HepG2 (cell line): ENCODE results near the gene MYRFL. TPM values are rescaled to one million over a fixed set of nuclear protein-coding genes. Genes with fewer than 3 reads are reported as not detected.

Experiments used
- ATAC-seq: fragments of 200-7000 bp; cut with Tn5 transposase; 3 replicates; pipeline ENCODE4 v1.9.1; 2020; ENCODE audit warnings: mild to moderate bottlenecking, moderate library complexity
- BruUV-seq: library from RNA; stranded (reverse); fragments of 400-500 nt; replicated peaks from 2 replicates; lab custom pipeline; 2021; lab: Mats Ljungman, UMichigan
- CTCF ChIA-PET: fragments of 300-600 bp; formaldehyde crosslinking; extraction: SDS; loops from one replicate; lab custom pipeline; 2021; ENCODE audit warnings: low total read pairs, inconsistent platforms, low intra/inter-chr PET ratio; lab: Yijun Ruan, JAX
- POLR2A ChIA-PET: fragments of 350-600 bp; sonication (Branson Sonifier 250); formaldehyde crosslinking; loops from one replicate; lab custom pipeline; 2020; ENCODE audit warnings: antibody characterized with exemption, inconsistent platforms; lab: Yijun Ruan, JAX
- DNase-seq: peaks from one replicate; pipeline ENCODE4 v3.0.0-alpha.2; 2015; ENCODE audit warnings: low spot score
- FAIRE-seq: peaks from 3 replicates; lab custom pipeline; 2011; peaks lifted over from hg19 to GRCh38; lab: Jason Lieb, UNC
- H2AFZ ChIP-seq: one replicate; pipeline ENCODE4 v1.6.1; 2011; ENCODE audit warnings: low read length, inconsistent platforms
- H3K27ac ChIP-seq: fragments of 300-600 bp; 3 replicates; pipeline ENCODE4 v1.8.0; 2011; ENCODE audit warnings: mixed run types, mild to moderate bottlenecking, mixed read lengths, low read length, inconsistent platforms; ENCODE audit not compliant: insufficient read depth; ENCODE audit errors: extremely low read length
- H3K27me3 ChIP-seq, 2 experiments: fragments of 200-600 bp in 1 of 2; 2 replicates in 1 of 2; 3 replicates in 1 of 2; pipeline versions ENCODE4 v1.6.0 to v1.8.0; 2011; ENCODE audit warnings: low read length in 2 of 2, mild to moderate bottlenecking in 2 of 2, moderate library complexity in 2 of 2, inconsistent platforms in 1 of 2; ENCODE audit not compliant: insufficient read depth in 2 of 2, control insufficient read depth in 1 of 2
- H3K36me3 ChIP-seq, 2 experiments: fragments of 200-600 bp in 1 of 2; replicated peaks in 1 of 2; 2 replicates in 1 of 2; 3 replicates in 1 of 2; pipeline versions ENCODE4 v1.5.1 to v1.8.0; 2011; ENCODE audit warnings: low read length in 2 of 2, inconsistent platforms in 1 of 2; ENCODE audit not compliant: insufficient read depth in 2 of 2, control insufficient read depth in 1 of 2
- H3K4me1 ChIP-seq: 2 replicates; pipeline ENCODE4 v1.5.1; 2012; ENCODE audit warnings: low read length, inconsistent platforms; ENCODE audit not compliant: insufficient read depth
- H3K4me2 ChIP-seq: 2 replicates; pipeline ENCODE4 v1.6.0; 2011; ENCODE audit warnings: low read depth, low read length, inconsistent platforms
- H3K4me3 ChIP-seq, 3 experiments: fragments of 200-600 bp in 1 of 3; sonication (generic), shearing (Covaris generic) in 1 of 3; replicated peaks in 1 of 3; 2 replicates each; pipeline ENCODE4 v1.5.1; 2011 to 2016; ENCODE audit warnings: low read length in 3 of 3, inconsistent platforms in 2 of 3, low read depth in 2 of 3, mild to moderate bottlenecking in 2 of 3, control low read depth in 1 of 3, mixed read lengths in 1 of 3; ENCODE audit not compliant: insufficient read depth in 1 of 3
- H3K79me2 ChIP-seq: one replicate; pipeline ENCODE4 v1.6.1; 2011; ENCODE audit warnings: low read length, inconsistent platforms; ENCODE audit not compliant: insufficient read depth
- H3K9ac ChIP-seq: 2 replicates; pipeline ENCODE4 v1.6.0; 2011; ENCODE audit warnings: mild to moderate bottlenecking, low read depth, low read length, inconsistent platforms; ENCODE audit not compliant: insufficient read depth
- H3K9me3 ChIP-seq: 2 replicates; pipeline ENCODE4 v1.5.1; 2012; ENCODE audit warnings: mild to moderate bottlenecking, low read length
- H4K20me1 ChIP-seq: 2 replicates; pipeline ENCODE4 v1.6.0; 2011; ENCODE audit warnings: inconsistent platforms, mild to moderate bottlenecking, low read length, moderate library complexity; ENCODE audit not compliant: insufficient read depth
- CHD2 ChIP-seq: IDR thresholded peaks from 2 replicates; pipeline ENCODE4 v1.6.1; 2011; ENCODE audit warnings: low read depth, low read length, improper control_type of control experiment
- CTCF ChIP-seq: sonication (generic); formaldehyde crosslinking; IDR thresholded peaks from 2 replicates; pipeline ENCODE4 v1.5.0; 2020; ENCODE audit warnings: mild to moderate bottlenecking, missing genetic modification reagents, moderate library complexity
- MED13 ChIP-seq: sonication (generic); formaldehyde crosslinking; IDR thresholded peaks from 2 replicates; pipeline ENCODE4 v1.5.0; 2020; ENCODE audit warnings: missing genetic modification reagents
- MEIS2 ChIP-seq: sonication (generic); formaldehyde crosslinking; IDR thresholded peaks from 2 replicates; pipeline ENCODE4 v1.9.0; 2021; ENCODE audit warnings: mild to moderate bottlenecking, missing genetic modification reagents
- NFYC ChIP-seq: IDR thresholded peaks from 2 replicates; pipeline ENCODE4 v1.6.1; 2016; ENCODE audit warnings: missing genetic modification reagents, missing compliant biosample characterization
- NRL ChIP-seq: sonication (generic); formaldehyde crosslinking; IDR thresholded peaks from 2 replicates; pipeline ENCODE4 v1.5.0; 2020; ENCODE audit warnings: missing genetic modification reagents, mild to moderate bottlenecking, moderate library complexity, borderline replicate concordance
- RAD21 ChIP-seq: fragments of 450-650 bp; formaldehyde crosslinking; IDR thresholded peaks from 2 replicates; pipeline ENCODE4 v1.5.0; 2020; ENCODE audit warnings: mild to moderate bottlenecking
- SMC3 ChIP-seq: IDR thresholded peaks from 2 replicates; pipeline ENCODE4 v1.6.1; 2011; ENCODE audit warnings: low read length, improper control_type of control experiment
- SP4 ChIP-seq: sonication (generic); formaldehyde crosslinking; IDR thresholded peaks from 2 replicates; pipeline ENCODE4 v1.8.1; 2023; ENCODE audit warnings: mild to moderate bottlenecking, missing genetic modification reagents
- STAG1 ChIP-seq: sonication (generic); formaldehyde crosslinking; IDR thresholded peaks from 2 replicates; pipeline ENCODE4 v1.4.0; 2020; ENCODE audit warnings: missing genetic modification reagents
- SUZ12 ChIP-seq: fragments of 150-350 bp; IDR thresholded peaks from 2 replicates; pipeline ENCODE4 v1.6.1; 2014; ENCODE audit warnings: low read depth, low read length
- TAF15 ChIP-seq: fragments of 200-400 bp; formaldehyde crosslinking; IDR thresholded peaks from one replicate; pipeline ENCODE4 v1.6.1; 2018; ENCODE audit warnings: mild to moderate bottlenecking, low read depth, low read length; ENCODE audit not compliant: poor library complexity, severe bottlenecking
- ZBTB3 ChIP-seq: sonication (generic); formaldehyde crosslinking; IDR thresholded peaks from 2 replicates; pipeline ENCODE4 v1.4.0; 2020; ENCODE audit warnings: low read depth, mild to moderate bottlenecking, moderate library complexity, missing genetic modification reagents, borderline replicate concordance
- ZNF235 ChIP-seq: sonication (generic); formaldehyde crosslinking; IDR thresholded peaks from 2 replicates; pipeline ENCODE4 v1.8.1; 2023; ENCODE audit warnings: mild to moderate bottlenecking, missing genetic modification reagents, borderline replicate concordance
- ZNF598 ChIP-seq: sonication (generic); formaldehyde crosslinking; IDR thresholded peaks from 2 replicates; pipeline ENCODE4 v1.5.1; 2020; ENCODE audit warnings: mild to moderate bottlenecking, missing genetic modification reagents, borderline replicate concordance
- ZNF678 ChIP-seq: sonication (generic); formaldehyde crosslinking; IDR thresholded peaks from 2 replicates; pipeline ENCODE4 v1.4.0; 2020; ENCODE audit warnings: mild to moderate bottlenecking, missing genetic modification reagents
- ZSCAN29 ChIP-seq: sonication (generic); formaldehyde crosslinking; conservative IDR thresholded peaks from 2 replicates; pipeline ENCODE4 v1.4.0; 2020; ENCODE audit warnings: mild to moderate bottlenecking, missing genetic modification reagents
- WGBS: methylation state at CpG from one replicate; pipeline ENCODE4 v1.1.6; 2017; ENCODE audit warnings: low lambda C conversion rate; 5-methylcytosine and 5-hydroxymethylcytosine counted together
- in situ Hi-C: cut with HindIII; loops from 2 replicates; pipeline ENCODE4 v1.10.0; 2017; ENCODE audit warnings: low pct_unique_long_range_greater_than_20kb; ENCODE audit not compliant: extremely low pct_ligation_motif_present
- intact Hi-C: fragments of 100-400 bp; cut with micrococcal nuclease; formaldehyde crosslinking; loops from one replicate; pipeline ENCODE4 v1.10.0; 2022; ENCODE audit not compliant: unreplicated experiment
- polyA plus RNA-seq, 8 experiments: library from polyadenylated mRNA; depleted of rRNA in 3 of 8; stranded (reverse) in 7 of 8; unstranded in 1 of 8; fragments of >200 nt; fragmentation: Illumina TruSeq in 4 of 8; extraction: Trizol in 4 of 8; gene quantifications; 2 replicates each; pipeline versions ENCODE4 v1.2.1 to v1.2.3, GENCODE V29; 2011 to 2016; ENCODE audit warnings: low read depth in 4 of 8, missing spikeins in 1 of 8, mixed read lengths in 1 of 8; ENCODE audit not compliant: insufficient read depth in 1 of 8
- total RNA-seq, 5 experiments: library from RNA; depleted of rRNA; stranded (reverse); fragments of >200 nt; fragmentation: Illumina TruSeq; extraction: Trizol; gene quantifications; 2 replicates each; pipeline ENCODE4 v1.2.3, GENCODE V29; 2016; ENCODE audit warnings: low read depth in 1 of 5

MYRFL gene
- total and polyA plus RNA-seq, 2 of the 13 experiments (the other 11 are each of a cell fraction or from before 2014, with no cell fraction given), result 0.09 to 0.11 TPM

- Histone ChIP-seq H3K9me3 (no peaks in the 10 kb centered on the region), H3K4me3 (no peak overlapping the region), H2AFZ (no peak overlapping the region), H3K27ac (no peak overlapping the region), H4K20me1 (no peaks in the 10 kb centered on the region), H3K36me3 (no peaks in the 10 kb centered on the region), H3K79me2 (no peaks in the 10 kb centered on the region), H3K9ac (no peak overlapping the region), H3K27me3 (peaks cover 0 to 13% of the 10 kb centered on the region in 2 experiments; a peak in 2 of 5 replicates), H3K4me2 (no peak overlapping the region), H3K4me1 (no peaks in the 10 kb centered on the region)
- intact Hi-C loops (loop anchor here (1.0 to 2.0 kb wide), 2 partner anchors 698 to 852 kb away; no protein-coding TSS in a partner anchor), in situ Hi-C loops (loop anchor here (5.0 to 25.0 kb wide), 2 partner anchors 483 to 848 kb away; partner anchors contain the start of gene KCNMB4)
- no TSS peak for BruUV-seq
- 27% methylated on average over 23 of the region's 23 CpGs for WGBS
- DNase-seq (peak; percentile 51), ATAC-seq (peak; percentile 97), FAIRE-seq (peak; percentile 68)
- POLR2A ChIA-PET, result no interaction called here
- TF ChIP-seq SP4 (CRISPR knock-in tag) (0 out of 2 replicates have a peak, but pooled peaks have one; percentile 21), CHD2 (peak; percentile 40; the same call in 1 of the 2 replicates), SUZ12 (0 out of 2 replicates have a peak, but pooled peaks have one; percentile 4), NFYC (no peak), ZNF678 (CRISPR knock-in tag) (no peak), ZBTB3 (CRISPR knock-in tag) (no peak), MED13 (no peak), NRL (CRISPR knock-in tag) (no peak), SMC3 (peak; percentile 85), MEIS2 (CRISPR knock-in tag) (no peak), ZNF598 (CRISPR knock-in tag) (0 out of 2 replicates have a peak, but pooled peaks have one; percentile 28), STAG1 (CRISPR knock-in tag) (peak; percentile 93), CTCF (peak; percentile 84), TAF15 (no peak), RAD21 (CRISPR knock-in tag) (peak; percentile 76), ZSCAN29 (CRISPR knock-in tag) (no peak), ZNF235 (no peak)
- CTCF ChIA-PET, result interaction anchor here (0.7 to 1.6 kb wide), 3 partner anchors 698 to 851 kb away, joined by 3 to 11 read pairs (median 7); no protein-coding TSS in a partner anchor
Measured at GRCh38 chr12:69879007-69879960, 54.3 kb downstream of the MYRFL start.
